PC-3 (cell line): ENCODE results near the gene NCAPH2.

ENCODE experiments used
- CTCF ChIP-seq: fragments of 300-600 bp; sonication (generic); conservative IDR thresholded peaks from 2 replicates; pipeline ENCODE4 v1.5.1; 2017; ENCODE audit warnings: antibody characterized with exemption, low read depth, mild to moderate bottlenecking, low read length
- EZH2phosphoT487 ChIP-seq: fragments of 300-600 bp; sonication (generic); IDR thresholded peaks from 2 replicates; pipeline ENCODE4 v1.6.1; 2018; ENCODE audit warnings: mild to moderate bottlenecking, antibody characterized with exemption, low read length, borderline replicate concordance

DNA sequence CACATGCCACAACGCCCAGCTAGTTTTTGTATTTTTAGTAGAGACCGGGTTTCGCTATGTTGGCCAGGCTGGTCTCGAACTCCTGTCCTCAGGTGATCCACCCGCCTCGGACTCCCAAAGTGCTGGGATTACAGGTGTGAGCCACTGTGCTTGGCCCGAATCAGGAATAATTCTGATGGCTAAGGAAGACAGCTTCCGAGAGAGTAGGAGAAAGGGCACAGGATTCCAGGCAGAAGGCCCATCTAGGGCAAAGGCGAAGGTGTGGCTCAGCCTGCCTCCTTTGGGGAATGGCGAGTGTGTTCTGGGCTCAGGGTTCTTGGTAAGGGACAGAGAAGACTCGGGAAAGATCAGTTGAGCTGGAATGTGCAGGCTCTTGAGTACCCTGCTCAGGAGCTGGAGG, 56.3 kb downstream of the NCAPH2 start:
- TF ChIP-seq CTCF: no peak
- no peak for TF ChIP-seq EZH2phosphoT487
